Activated CD4-positive, alpha-beta T cell treated with anti-CD3 and anti-CD28 coated beads, Interleukin-10, Interleukin-2, amounts not matched to agents 100 ng/mL and 50 ng/mL, durations not matched to agents 16 hours and 8 hours (primary cell): ENCODE results near the gene MT1A.
A peak's percentile ranks its signal among the peaks of the same experiment; 100 is the strongest.

Experiments
- DNase-seq: peaks from one replicate; pipeline ENCODE4 v3.0.0-alpha.2; 2020

The MT1A gene

GRCh38 chr16:56637814-56638750, at the start of gene MT1A:
Gene MT1A, plus strand, starts transcription at chr16:56638666. Its CDS starts 73 bp downstream, at chr16:56638739.
- DNase-seq: no peak

GRCh38 chr16:56588781-56589140, 49.7 kb upstream of the MT1A start:
- no peak for DNase-seq

GRCh38 chr16:56589141-56590039, 49.1 kb upstream of the MT1A start, which contains the start of gene MT3:
Gene MT3, plus strand, starts transcription at chr16:56589528. Its CDS starts 63 bp downstream, at chr16:56589591.
- no peak for DNase-seq

GRCh38 chr16:56591377-56592060, 46.9 kb upstream of the MT1A start:
- DNase-seq: no peak

GRCh38 chr16:56593573-56594291, 44.7 kb upstream of the MT1A start:
- DNase-seq: no peak

GRCh38 chr16:56594292-56594619, 44.2 kb upstream of the MT1A start:
- DNase-seq: no peak

- DNase-seq: peak; percentile 53
These were observed 38.0 kb upstream of the MT1A start for GRCh38 chr16:56600398-56600999.

GRCh38 chr16:56601325-56601724, 37.1 kb upstream of the MT1A start:
- DNase-seq: no peak

- no peak for DNase-seq
These were observed 34.9 kb upstream of the MT1A start for GRCh38 chr16:56603589-56603988.

GRCh38 chr16:56604966-56605365, 33.5 kb upstream of the MT1A start:
- DNase-seq: no peak

- DNase-seq: no peak
These were observed 33.0 kb upstream of the MT1A start for GRCh38 chr16:56605475-56605874.

GRCh38 chr16:56606071-56606475, 32.4 kb upstream of the MT1A start:
- DNase-seq: no peak

- no peak for DNase-seq
These were observed 31.9 kb upstream of the MT1A start for GRCh38 chr16:56606476-56607108.

- DNase-seq: no peak
These were observed 31.3 kb upstream of the MT1A start for GRCh38 chr16:56607109-56607618.

GRCh38 chr16:56607675-56608042, 30.8 kb upstream of the MT1A start:
- no peak for DNase-seq

GRCh38 chr16:56608043-56608875, 30.2 kb upstream of the MT1A start, which contains the start of gene MT2A:
Gene MT2A, plus strand, starts transcription at chr16:56608584. Its CDS starts 72 bp downstream, at chr16:56608656.
- DNase-seq: peak; percentile 96

- no peak for DNase-seq
These were observed 29.5 kb upstream of the MT1A start for GRCh38 chr16:56608876-56609462.

GRCh38 chr16:56609463-56609921, 29.0 kb upstream of the MT1A start:
- DNase-seq: peak; percentile 87

GRCh38 chr16:56610017-56610608, 28.4 kb upstream of the MT1A start:
- DNase-seq: peak; percentile 83
